Right ventricle myocardium inferior (tissue), 1 donor: ENCODE results near the gene OPCML. TPM values are rescaled to one million over a fixed set of nuclear protein-coding genes. Genes with fewer than 3 reads are reported as not detected.

Source experiments
- ATAC-seq: fragments of 200-7000 bp; cut with Tn5 transposase; one replicate; pipeline ENCODE4 v1.9.1; 2020; ENCODE audit warnings: mild to moderate bottlenecking, moderate library complexity
- DNase-seq: peaks from one replicate; pipeline ENCODE4 v3.0.0; 2021; ENCODE audit errors: missing footprints
- intact Hi-C: fragments of 100-400 bp; cut with DNase I; formaldehyde crosslinking; loops from one replicate; pipeline ENCODE4 v1.11.0; 2022
- total RNA-seq: library from RNA; stranded (reverse); fragmentation: NEBNext Ultra II Directional; extraction: Animal tissue kit (Norgen Biotek cat#: 25700); gene quantifications from one replicate; pipeline ENCODE4 v1.2.1, GENCODE V29; 2021
- donor health status: DM: no; HTN: yes; CAD: no; lungs with severe emphysema.

Gene OPCML
- total RNA-seq, 1 donor from 2014 or later = 0.05 TPM

GRCh38 chr11:132894606-132895005, 637.7 kb downstream of the OPCML start:
- ATAC-seq = no peak
- intact Hi-C loops = no loop called here
- no peak for DNase-seq

DNA sequence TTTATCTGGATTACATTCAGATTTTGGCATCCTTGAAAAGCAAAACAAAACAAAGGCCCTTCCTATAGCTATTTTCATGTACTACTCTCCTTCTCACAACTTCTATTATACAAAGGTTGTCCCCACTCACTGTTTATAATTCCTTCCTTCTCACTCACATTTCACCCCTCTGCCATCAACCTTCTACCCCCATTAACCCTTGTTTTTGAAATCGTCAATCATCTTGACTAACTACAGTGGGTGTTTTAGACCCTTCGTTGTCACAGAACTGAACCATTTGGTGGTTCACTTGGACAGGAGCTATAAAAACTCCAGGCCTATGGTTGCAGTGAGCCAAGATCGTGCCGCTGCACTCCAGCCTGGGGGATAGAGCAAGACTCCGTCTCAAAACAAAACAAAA, 639.4 kb downstream of the OPCML start:
- intact Hi-C loops = no loop called here
- no peak for DNase-seq
- ATAC-seq = no peak

DNA sequence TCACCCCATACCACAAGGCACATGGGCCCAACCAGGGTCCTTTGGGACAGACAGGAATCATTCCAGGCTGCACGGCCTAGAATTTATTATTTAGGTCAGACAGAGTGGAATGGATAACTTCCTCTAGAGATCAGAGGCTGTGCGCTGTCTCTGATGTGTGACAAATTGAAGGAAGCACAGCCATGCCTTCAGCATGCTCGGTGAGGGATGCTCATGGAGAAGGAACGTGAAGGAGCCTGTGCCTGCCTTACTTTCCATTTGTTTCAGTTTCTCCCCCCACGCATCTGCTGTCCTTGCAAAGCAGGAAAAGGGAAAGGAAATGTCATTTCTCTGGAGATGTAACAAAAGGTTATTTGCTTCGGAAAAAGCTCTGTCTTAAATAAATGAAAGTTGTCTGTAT, 644.1 kb downstream of the OPCML start:
- intact Hi-C loops = no loop called here

DNA sequence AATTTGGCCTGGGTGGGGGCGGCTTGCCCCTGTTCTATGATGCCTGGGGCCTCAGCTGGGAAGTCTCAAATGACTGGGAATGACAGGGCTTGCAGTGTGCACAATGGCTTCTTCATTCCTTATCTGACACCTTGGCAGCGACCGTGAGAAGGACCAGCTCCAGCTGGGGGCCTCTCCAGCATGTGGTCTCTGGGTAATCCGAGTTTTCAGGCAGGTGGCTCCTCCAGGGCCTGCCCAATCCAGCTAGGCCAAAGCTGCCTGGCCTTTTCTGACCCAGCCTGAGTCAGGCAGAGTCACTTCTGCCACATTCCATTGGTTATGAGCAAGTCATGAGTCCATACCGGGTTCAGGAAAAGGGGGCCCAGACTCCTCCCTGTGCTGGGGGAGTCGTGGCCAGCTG, 646.0 kb downstream of the OPCML start:
- no peak for DNase-seq
- intact Hi-C loops = no loop called here
- ATAC-seq = peak; percentile 56

More for the DNA sequence above, 644.1 kb downstream of the OPCML start:
- DNase-seq = no peak
- ATAC-seq = no peak

DNA sequence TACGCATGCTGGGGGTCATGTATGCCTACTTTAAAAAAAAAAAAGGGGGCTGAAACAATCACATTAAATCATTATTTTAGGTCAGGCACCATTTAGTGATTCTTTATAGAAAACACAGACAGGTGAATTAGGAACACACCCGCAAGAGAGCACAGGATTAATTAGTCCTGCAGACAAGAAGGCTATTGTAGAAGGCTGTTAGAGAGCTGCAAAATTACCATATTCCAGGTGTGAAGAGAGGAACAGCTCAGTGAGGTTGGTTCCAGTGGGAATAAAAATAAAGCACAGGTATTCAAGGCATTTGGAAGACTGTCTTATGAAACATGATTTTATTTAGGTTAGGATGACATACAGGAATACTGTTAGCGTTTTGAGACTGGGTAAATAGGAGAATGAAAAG, 649.1 kb downstream of the OPCML start:
- ATAC-seq = no peak
- DNase-seq = no peak
- intact Hi-C loops = no loop called here

- intact Hi-C loops = no loop called here
- ATAC-seq = no peak
Measured at GRCh38 chr11:132881622-132882021, 650.7 kb downstream of the OPCML start.

GRCh38 chr11:132878111-132878510, 654.2 kb downstream of the OPCML start:
- intact Hi-C loops = no loop called here
- ATAC-seq = no peak
- no peak for DNase-seq

More at GRCh38 chr11:132881622-132882021, 650.7 kb downstream of the OPCML start:
- no peak for DNase-seq

GRCh38 chr11:132876705-132877104, 655.6 kb downstream of the OPCML start:
- ATAC-seq = no peak
- intact Hi-C loops = no loop called here

DNA sequence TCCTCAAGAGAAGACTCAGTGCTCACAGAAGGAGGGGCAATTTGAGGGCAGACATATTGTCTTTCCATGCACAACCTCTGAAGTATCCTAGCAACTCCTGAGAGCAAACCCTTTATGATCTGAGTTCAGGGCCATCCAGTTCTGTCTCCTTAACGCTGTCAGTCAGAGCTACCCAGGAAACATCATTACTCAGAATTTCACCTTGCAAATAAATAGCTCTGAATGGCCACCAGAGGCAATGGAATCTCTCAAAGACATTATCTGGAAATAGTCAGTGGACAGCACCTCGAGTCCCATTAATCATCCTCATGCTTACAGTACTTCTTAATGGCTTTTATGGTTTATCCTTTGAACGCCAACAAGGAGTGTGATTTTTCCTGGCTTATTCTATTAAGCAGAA, 656.1 kb downstream of the OPCML start:
- ATAC-seq = no peak
- intact Hi-C loops = no loop called here
- no peak for DNase-seq

More at GRCh38 chr11:132876705-132877104, 655.6 kb downstream of the OPCML start:
- DNase-seq = no peak

- DNase-seq = no peak
- intact Hi-C loops = no loop called here
- no peak for ATAC-seq
Measured at GRCh38 chr11:132874638-132875037, 657.7 kb downstream of the OPCML start.

GRCh38 chr11:132873841-132874240, 658.5 kb downstream of the OPCML start:
- intact Hi-C loops = no loop called here
- DNase-seq = no peak
- ATAC-seq = no peak

DNA sequence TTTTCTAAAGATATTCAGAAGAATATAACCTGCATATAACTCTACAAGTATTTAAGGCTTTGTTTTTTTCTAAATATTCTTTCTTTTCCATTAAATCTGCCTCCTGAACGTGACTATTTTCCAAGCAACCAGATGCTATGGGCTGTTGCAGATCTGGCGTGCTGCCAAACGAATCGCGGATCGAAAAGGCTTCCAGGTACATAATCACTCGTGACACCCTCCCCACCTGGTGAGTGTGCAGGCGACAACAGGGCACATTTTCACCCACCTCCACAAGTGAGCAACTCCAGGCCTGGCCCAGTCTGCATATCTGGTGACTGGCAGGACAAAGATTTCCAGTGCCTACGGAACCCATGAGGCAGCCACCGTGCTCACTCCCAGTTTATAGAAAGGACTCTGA, 660.1 kb downstream of the OPCML start:
- ATAC-seq (no peak), DNase-seq (no peak)
- intact Hi-C loops = no loop called here

DNA sequence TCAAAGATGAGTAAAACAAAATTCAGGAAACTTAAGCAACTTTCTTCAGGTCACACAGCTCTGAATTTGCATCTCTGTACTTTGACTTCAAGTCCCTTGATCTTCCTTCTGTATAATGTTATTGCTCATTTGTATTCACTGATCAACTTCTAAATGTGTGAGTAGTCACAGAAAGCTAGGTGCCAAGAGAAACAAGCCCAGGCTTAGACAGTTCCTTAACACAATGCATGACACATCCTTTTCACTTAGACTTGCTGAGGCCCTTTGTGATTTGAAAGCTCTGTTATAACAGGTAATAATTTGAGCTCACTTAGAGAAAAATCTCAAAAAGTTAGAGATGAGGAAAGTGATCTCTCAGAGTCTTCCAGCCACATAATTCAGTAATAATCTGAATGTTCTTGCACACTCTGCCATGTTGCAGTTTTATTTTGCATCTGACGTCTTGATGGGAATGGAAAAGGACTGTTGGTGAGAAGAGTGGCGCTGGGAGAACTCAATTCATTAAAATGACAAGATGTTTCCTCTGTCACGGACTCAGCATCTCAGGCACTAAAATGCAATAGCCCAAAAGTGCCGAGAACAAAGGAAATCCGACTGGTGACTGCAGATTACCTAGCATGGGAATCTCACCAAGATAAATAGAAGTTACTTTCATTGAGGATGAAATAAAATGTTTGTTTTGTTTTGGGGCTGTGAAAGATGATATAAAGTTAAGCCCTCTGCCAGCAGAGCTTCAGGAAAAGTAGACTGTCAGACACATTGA, 665.3 kb downstream of the OPCML start:
- no peak for ATAC-seq
- intact Hi-C loops = no loop called here

GRCh38 chr11:132865623-132866022, 666.7 kb downstream of the OPCML start:
- intact Hi-C loops = no loop called here
- ATAC-seq = no peak
- no peak for DNase-seq

More for the DNA sequence above, 665.3 kb downstream of the OPCML start:
- no peak for DNase-seq

DNA sequence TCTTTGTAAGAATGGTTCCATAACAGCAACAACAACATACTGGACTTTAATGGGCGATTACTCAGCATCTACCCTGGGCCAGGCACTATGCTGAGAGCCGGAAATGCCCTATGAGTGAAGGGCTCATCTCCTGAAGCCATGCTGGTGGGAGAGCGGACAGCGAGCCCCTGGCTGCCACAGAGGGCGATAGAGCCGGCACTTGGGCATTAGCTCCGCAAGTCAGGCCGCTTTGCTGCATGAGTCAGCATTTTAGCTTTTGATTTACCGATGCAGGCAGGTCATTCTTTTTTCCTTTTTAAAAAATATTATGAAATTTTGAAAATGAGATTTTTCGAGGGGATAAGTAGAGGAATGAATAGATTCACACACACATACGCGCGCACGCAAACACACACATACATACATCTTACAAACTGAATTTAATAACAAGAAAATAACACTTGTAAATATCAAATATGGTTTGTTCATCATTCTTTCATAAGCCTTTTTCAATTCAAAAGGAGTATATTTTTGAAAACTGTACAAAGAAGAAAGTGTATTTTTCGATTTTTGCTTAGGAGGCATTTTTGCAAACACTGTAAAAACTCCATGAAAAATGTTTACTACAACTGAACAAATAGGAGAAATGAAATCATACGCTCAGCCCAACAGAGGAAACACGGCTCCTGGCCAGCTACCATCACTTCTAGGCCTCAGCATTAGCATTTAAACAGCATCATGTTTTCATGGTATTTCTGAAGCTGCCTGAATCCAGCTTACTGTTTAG, 667.3 kb downstream of the OPCML start:
- DNase-seq (no peak), ATAC-seq (no peak)
- intact Hi-C loops = no loop called here

DNA sequence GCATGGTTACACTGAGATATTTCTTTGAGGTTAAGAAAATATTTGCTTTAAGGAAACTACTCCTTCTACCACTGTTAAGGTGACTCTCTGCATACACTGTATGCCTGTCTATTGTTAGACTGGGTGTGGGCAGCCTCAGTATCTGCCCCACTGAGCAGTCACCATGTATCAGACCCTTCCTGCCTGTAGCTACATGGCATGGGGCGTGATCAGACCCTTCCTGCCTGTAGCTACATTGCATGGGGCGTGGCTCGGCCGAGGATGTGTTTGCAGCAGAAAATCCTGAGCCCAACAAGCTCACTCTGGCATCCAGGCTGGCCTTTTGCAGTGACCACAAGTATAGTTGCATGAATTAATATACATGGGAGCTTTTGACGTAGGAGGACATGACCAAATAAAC, 669.4 kb downstream of the OPCML start:
- no peak for DNase-seq
- ATAC-seq = no peak
- intact Hi-C loops = no loop called here

GRCh38 chr11:132862137-132862536, 670.2 kb downstream of the OPCML start:
- DNase-seq = no peak
- intact Hi-C loops = no loop called here
- ATAC-seq = no peak

- DNase-seq = no peak
- intact Hi-C loops = no loop called here
- ATAC-seq = no peak
Measured at GRCh38 chr11:132859306-132859705, 673.0 kb downstream of the OPCML start.

DNA sequence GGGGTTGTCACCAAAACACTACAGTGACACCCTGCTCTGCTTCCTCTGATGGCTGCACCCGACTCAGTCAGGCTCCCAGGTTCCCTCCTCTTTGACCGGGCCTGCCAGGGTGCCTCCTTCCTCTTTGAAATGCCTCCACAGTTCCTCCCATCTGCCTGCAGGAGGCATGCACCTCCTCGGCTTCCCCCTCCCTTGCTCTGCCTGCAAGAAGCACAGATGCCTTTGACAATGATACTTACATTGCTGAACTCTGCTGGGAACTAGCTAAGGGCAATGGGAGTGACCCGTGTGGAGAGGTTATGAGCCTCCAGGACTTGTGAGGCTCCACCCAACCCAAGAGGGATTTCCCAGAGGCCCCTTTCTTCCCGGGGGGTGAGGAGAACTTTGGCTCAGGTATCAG, 674.1 kb downstream of the OPCML start:
- intact Hi-C loops = no loop called here
- no peak for ATAC-seq
- no peak for DNase-seq

DNA sequence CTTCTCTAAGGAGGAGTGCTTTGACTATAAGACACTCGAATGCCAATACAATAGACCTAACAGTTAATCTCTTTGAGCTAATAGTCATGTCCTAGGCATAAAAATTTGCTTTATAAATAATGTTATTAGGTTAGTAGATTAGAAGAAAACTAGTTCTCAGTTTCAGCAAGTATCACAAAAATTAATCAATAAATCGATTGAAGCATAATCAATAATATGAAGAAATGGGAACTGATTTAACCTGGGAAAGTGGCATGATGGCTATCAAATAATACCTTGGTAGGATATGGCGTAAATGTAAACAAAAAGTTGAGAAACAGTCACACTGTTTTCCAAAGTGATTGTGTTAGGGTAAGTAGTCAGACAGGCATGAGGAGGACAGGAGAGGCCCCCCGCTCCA, 676.3 kb downstream of the OPCML start:
- no peak for DNase-seq
- ATAC-seq = no peak
- intact Hi-C loops = no loop called here
